RWPE1 (cell line): ENCODE measurements around the gene TMEM187.

ENCODE experiments used
- CTCF ChIA-PET: fragments of 350-600 bp; sonication (Branson Sonifier 250); formaldehyde crosslinking; extraction: SDS; loops from one replicate; lab custom pipeline; 2021; lab: Yijun Ruan, JAX
- POLR2A ChIA-PET: fragments of 400-600 bp; formaldehyde crosslinking; extraction: SDS; loops from one replicate; lab custom pipeline; 2020; ENCODE audit warnings: antibody characterized with exemption; ENCODE audit not compliant: low non-redundant PET; lab: Yijun Ruan, JAX
- DNase-seq: peaks from one replicate; pipeline ENCODE4 v3.0.0; 2012; ENCODE audit warnings: low spot score
- H3K27ac ChIP-seq: fragments of 450-650 bp; 2 replicates; pipeline ENCODE4 v1.5.1; 2017
- TF ChIP-seq, protein P1 (sequence below): fragments of 450-650 bp; conservative IDR thresholded peaks from 2 replicates; pipeline ENCODE4 v1.5.1; 2017; ENCODE audit warnings: low read depth, mild to moderate bottlenecking

TMEM187 gene

GRCh38 chrX:153939573-153939972 lies 33.0 kb upstream of the TMEM187 start:
- no peak overlapping the region for H3K27ac ChIP-seq
- POLR2A ChIA-PET: no interaction called here
- CTCF ChIA-PET: interaction anchor here (1.1 kb wide), 1 partner anchor 56 kb away, joined by 4 read pairs; no protein-coding TSS in a partner anchor
- TF ChIP-seq, protein P1, sequence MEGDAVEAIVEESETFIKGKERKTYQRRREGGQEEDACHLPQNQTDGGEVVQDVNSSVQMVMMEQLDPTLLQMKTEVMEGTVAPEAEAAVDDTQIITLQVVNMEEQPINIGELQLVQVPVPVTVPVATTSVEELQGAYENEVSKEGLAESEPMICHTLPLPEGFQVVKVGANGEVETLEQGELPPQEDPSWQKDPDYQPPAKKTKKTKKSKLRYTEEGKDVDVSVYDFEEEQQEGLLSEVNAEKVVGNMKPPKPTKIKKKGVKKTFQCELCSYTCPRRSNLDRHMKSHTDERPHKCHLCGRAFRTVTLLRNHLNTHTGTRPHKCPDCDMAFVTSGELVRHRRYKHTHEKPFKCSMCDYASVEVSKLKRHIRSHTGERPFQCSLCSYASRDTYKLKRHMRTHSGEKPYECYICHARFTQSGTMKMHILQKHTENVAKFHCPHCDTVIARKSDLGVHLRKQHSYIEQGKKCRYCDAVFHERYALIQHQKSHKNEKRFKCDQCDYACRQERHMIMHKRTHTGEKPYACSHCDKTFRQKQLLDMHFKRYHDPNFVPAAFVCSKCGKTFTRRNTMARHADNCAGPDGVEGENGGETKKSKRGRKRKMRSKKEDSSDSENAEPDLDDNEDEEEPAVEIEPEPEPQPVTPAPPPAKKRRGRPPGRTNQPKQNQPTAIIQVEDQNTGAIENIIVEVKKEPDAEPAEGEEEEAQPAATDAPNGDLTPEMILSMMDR: no peak
- DNase-seq: no peak

DNA sequence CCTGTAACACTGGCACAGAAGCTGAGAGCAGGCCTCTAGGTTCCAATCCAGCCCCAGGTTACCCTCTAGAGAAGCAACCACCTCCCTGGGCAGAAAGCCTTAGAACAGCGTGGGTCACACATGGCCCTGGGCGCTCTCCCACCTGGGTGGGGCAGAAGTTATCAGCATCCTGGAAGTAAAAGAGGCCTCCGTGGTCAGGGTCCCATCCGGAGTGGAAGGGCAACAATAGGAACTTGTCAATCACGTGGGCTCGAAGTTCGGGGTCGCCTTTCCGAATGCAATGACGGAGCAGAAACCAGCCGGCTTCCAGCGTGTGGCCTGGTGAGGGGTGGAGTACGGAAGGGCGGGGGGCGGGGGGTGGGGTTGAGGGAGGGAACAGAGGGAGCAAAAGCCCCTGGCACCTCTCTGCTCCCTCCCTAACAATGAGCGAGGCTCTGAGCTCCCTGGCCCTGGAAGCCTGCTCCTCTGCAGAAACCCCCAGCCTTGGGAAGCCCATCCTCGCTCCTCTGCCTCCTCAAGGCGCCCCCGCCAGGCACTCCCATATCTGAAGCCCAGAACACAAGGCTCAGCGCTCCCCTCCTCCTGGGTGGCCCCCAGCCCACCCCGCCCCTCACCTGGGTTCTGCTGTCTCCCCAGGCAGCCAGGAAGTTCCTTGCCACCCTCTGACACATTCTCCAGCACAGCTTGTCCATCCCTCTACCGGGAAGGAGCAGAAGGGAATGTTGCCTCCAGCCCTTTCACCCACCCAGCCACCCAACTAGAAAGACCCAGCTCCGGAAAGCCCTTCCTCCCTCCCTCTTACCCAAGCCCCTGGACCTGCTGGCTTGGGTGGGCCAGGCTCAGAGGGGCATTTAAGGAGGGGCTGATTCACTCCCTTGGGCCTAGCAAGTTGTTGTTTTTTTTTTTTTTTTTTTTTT lies 31.0 kb upstream of the TMEM187 start:
- H3K27ac ChIP-seq: no peak overlapping the region
- TF ChIP-seq, protein P1: no peak
- DNase-seq: no peak
- POLR2A ChIA-PET: no interaction called here
- CTCF ChIA-PET: no interaction called here

GRCh38 chrX:153944140-153944799 lies 28.3 kb upstream of the TMEM187 start, which contains the start of gene RENBP:
Gene RENBP, minus strand, starts transcription at chrX:153944643. Its CDS starts 33 bp downstream, at chrX:153944610.
- POLR2A ChIA-PET: no interaction called here
- CTCF ChIA-PET: no interaction called here
- DNase-seq: no peak
- H3K27ac ChIP-seq: no peak within 1 kb of the TSS
- TF ChIP-seq, protein P1: no peak

GRCh38 chrX:153944800-153945150 lies 27.8 kb upstream of the TMEM187 start:
- CTCF ChIA-PET: interaction anchor here (0.6 kb wide), 1 partner anchor 19 kb away, joined by 3 read pairs; the partner anchor contains the start of gene ARHGAP4
- no peak overlapping the region for H3K27ac ChIP-seq
- DNase-seq: no peak
- TF ChIP-seq, protein P1: no peak
- POLR2A ChIA-PET: no interaction called here

GRCh38 chrX:153945956-153946943 lies 26.3 kb upstream of the TMEM187 start:
- DNase-seq: no peak
- ChIA-PET CTCF (interaction anchor here (0.6 to 1.2 kb wide), 5 partner anchors 22 to 276 kb away, joined by 3 to 4 read pairs (median 3); partner anchors contain the start of gene PLXNB3), POLR2A (interaction anchor here (0.7 kb wide), 1 partner anchor 21 kb away, joined by 8 read pairs; no protein-coding TSS in a partner anchor)
- H3K27ac ChIP-seq: peak overlapping the region; percentile 50
- TF ChIP-seq, protein P1: no peak
